MM.1S (cell line): Measurements from ENCODE around the gene SURF1.
"Not testable (repeated sequence)": the region's sequence is repeated elsewhere in the genome, so short reads cannot be mapped to it uniquely, and the experiment has no call there.

Source experiments
- DNase-seq: peaks from one replicate; pipeline ENCODE4 v3.0.0-alpha.2; 2015
- H2AFZ ChIP-seq: fragments of 300-600 bp; sonication (generic); 2 replicates; pipeline ENCODE4 v1.6.0; 2016; ENCODE audit warnings: antibody characterized with exemption, low read length
- H3F3A ChIP-seq: fragments of 300-600 bp; sonication (generic); 2 replicates; pipeline ENCODE4 v1.6.1; 2016; ENCODE audit warnings: mild to moderate bottlenecking, antibody characterized with exemption, low read length, moderate library complexity, mixed read lengths; ENCODE audit not compliant: insufficient read depth
- H3K27ac ChIP-seq: fragments of 300-600 bp; sonication (generic); 2 replicates; pipeline ENCODE4 v1.5.1; 2016; ENCODE audit warnings: mild to moderate bottlenecking, low read length
- H3K27me3 ChIP-seq: fragments of 300-600 bp; sonication (generic); replicated peaks from 2 replicates; pipeline ENCODE4 v1.6.0; 2016; ENCODE audit warnings: low read length; ENCODE audit not compliant: insufficient read depth
- H3K36me3 ChIP-seq: fragments of 300-600 bp; sonication (generic); replicated peaks from 2 replicates; pipeline ENCODE4 v1.6.1; 2016; ENCODE audit warnings: mild to moderate bottlenecking, low read length, mixed read lengths; ENCODE audit not compliant: insufficient read depth
- H3K4me1 ChIP-seq: fragments of 300-600 bp; sonication (generic); 2 replicates; pipeline ENCODE4 v1.6.1; 2016; ENCODE audit warnings: low read length, mixed read lengths
- H3K4me2 ChIP-seq: fragments of 300-600 bp; sonication (generic); 2 replicates; pipeline ENCODE4 v1.6.0; 2016; ENCODE audit warnings: low read depth, low read length
- H3K4me3 ChIP-seq: fragments of 300-600 bp; sonication (generic); 2 replicates; pipeline ENCODE4 v1.5.1; 2016; ENCODE audit warnings: low read length, mixed read lengths
- H3K79me2 ChIP-seq: fragments of 300-600 bp; sonication (generic); 2 replicates; pipeline ENCODE4 v1.6.1; 2016; ENCODE audit warnings: mixed run types, low read length, mixed read lengths
- H3K9ac ChIP-seq: fragments of 300-600 bp; sonication (generic); 2 replicates; pipeline ENCODE4 v1.6.1; 2016; ENCODE audit warnings: low read length, mixed read lengths
- H3K9me2 ChIP-seq: fragments of 300-600 bp; sonication (generic); replicated peaks from 2 replicates; pipeline ENCODE4 v1.6.1; 2016; ENCODE audit warnings: mild to moderate bottlenecking, low read length, mixed read lengths; ENCODE audit not compliant: insufficient read depth
- H3K9me3 ChIP-seq: fragments of 300-600 bp; sonication (generic); replicated peaks from 2 replicates; pipeline ENCODE4 v1.6.1; 2016; ENCODE audit warnings: mild to moderate bottlenecking, low read length, mixed read lengths; ENCODE audit not compliant: insufficient read depth
- H4K20me1 ChIP-seq: fragments of 300-600 bp; sonication (generic); 2 replicates; pipeline ENCODE4 v1.6.1; 2016; ENCODE audit warnings: mild to moderate bottlenecking, low read length, moderate library complexity, mixed read lengths; ENCODE audit not compliant: insufficient read depth
- CTCF ChIP-seq: fragments of 300-600 bp; sonication (generic); IDR thresholded peaks from 2 replicates; pipeline ENCODE4 v1.5.1; 2016; ENCODE audit warnings: antibody characterized with exemption, low read length, mixed read lengths
- EZH2 ChIP-seq: fragments of 300-600 bp; sonication (generic); optimal IDR thresholded peaks from 2 replicates; pipeline ENCODE3; 2017; ENCODE audit warnings: low read depth, mild to moderate bottlenecking, antibody characterized with exemption, low read length, mixed read lengths
- EZH2phosphoT487 ChIP-seq: fragments of 300-600 bp; sonication (generic); IDR thresholded peaks from 2 replicates; pipeline ENCODE4 v1.6.1; 2018; ENCODE audit warnings: antibody characterized with exemption, low read length

Gene SURF1

GRCh38 chr9:133379153-133380086 lies 23.1 kb upstream of the SURF1 start:
- Histone ChIP-seq H3K9ac (no peak overlapping the region), H2AFZ (no peak overlapping the region), H3K36me3 (no peaks in the 10 kb centered on the region), H3K4me1 (no peaks in the 10 kb centered on the region), H4K20me1 (no peaks in the 10 kb centered on the region), H3F3A (no peaks in the 10 kb centered on the region), H3K9me3 (no peaks in the 10 kb centered on the region), H3K4me3 (no peak overlapping the region), H3K79me2 (peaks cover 13% of the 10 kb centered on the region), H3K27ac (no peak overlapping the region), H3K27me3 (peaks cover 29% of the 10 kb centered on the region), H3K9me2 (no peaks in the 10 kb centered on the region), H3K4me2 (no peak overlapping the region)
- DNase-seq, result no peak
- no peak for TF ChIP-seq CTCF
- TF ChIP-seq EZH2, result no peak
- TF ChIP-seq EZH2phosphoT487, result no peak

- Histone ChIP-seq H3K27ac (no peak overlapping the region), H2AFZ (no peak overlapping the region), H3K4me3 (no peak overlapping the region), H3K9me3 (no peaks in the 10 kb centered on the region), H3F3A (no peaks in the 10 kb centered on the region), H3K27me3 (peaks cover 29% of the 10 kb centered on the region), H3K9me2 (no peaks in the 10 kb centered on the region), H3K36me3 (no peaks in the 10 kb centered on the region), H3K4me1 (no peaks in the 10 kb centered on the region), H3K79me2 (peaks cover 22% of the 10 kb centered on the region), H4K20me1 (no peaks in the 10 kb centered on the region), H3K9ac (no peak overlapping the region), H3K4me2 (no peak overlapping the region)
- no peak for DNase-seq
- TF ChIP-seq CTCF (no peak), EZH2phosphoT487 (no peak), EZH2 (no peak)
Observed at GRCh38 chr9:133378408-133378962, 22.2 kb upstream of the SURF1 start.

GRCh38 chr9:133377721-133378216 lies 21.5 kb upstream of the SURF1 start:
- no peak overlapping the region for H3K9ac ChIP-seq
- H3F3A ChIP-seq, result no peaks in the 10 kb centered on the region
- no peaks in the 10 kb centered on the region for H3K9me2 ChIP-seq
- DNase-seq, result no peak
- no peaks in the 10 kb centered on the region for H3K9me3 ChIP-seq
- H2AFZ ChIP-seq, result no peak overlapping the region
- peaks cover 3% of the 10 kb centered on the region; the same call in 1 of the 2 replicates for H4K20me1 ChIP-seq
- H3K4me3 ChIP-seq, result no peak overlapping the region
- no peak overlapping the region for H3K27ac ChIP-seq
- H3K27me3 ChIP-seq, result peaks cover 29% of the 10 kb centered on the region
- H3K4me1 ChIP-seq, result no peaks in the 10 kb centered on the region
- TF ChIP-seq EZH2 (no peak), EZH2phosphoT487 (no peak), CTCF (no peak)
- H3K4me2 ChIP-seq, result no peak overlapping the region
- H3K79me2 ChIP-seq, result peaks cover 29% of the 10 kb centered on the region
- H3K36me3 ChIP-seq, result no peaks in the 10 kb centered on the region; the same call in 1 of the 2 replicates

GRCh38 chr9:133377280-133377679 lies 21.0 kb upstream of the SURF1 start:
- peaks cover 34% of the 10 kb centered on the region for H3K79me2 ChIP-seq
- not testable (repeated sequence) for DNase-seq, H3K9me2 ChIP-seq, H3F3A ChIP-seq, H3K9me3 ChIP-seq, H2AFZ ChIP-seq, H3K27ac ChIP-seq, H3K4me1 ChIP-seq, H3K4me3 ChIP-seq, H3K9ac ChIP-seq, H3K4me2 ChIP-seq, H4K20me1 ChIP-seq, H3K36me3 ChIP-seq
- H3K27me3 ChIP-seq, result peaks cover 29% of the 10 kb centered on the region
